ENCODE results near the gene PEDS1.

The PEDS1 gene

DNA sequence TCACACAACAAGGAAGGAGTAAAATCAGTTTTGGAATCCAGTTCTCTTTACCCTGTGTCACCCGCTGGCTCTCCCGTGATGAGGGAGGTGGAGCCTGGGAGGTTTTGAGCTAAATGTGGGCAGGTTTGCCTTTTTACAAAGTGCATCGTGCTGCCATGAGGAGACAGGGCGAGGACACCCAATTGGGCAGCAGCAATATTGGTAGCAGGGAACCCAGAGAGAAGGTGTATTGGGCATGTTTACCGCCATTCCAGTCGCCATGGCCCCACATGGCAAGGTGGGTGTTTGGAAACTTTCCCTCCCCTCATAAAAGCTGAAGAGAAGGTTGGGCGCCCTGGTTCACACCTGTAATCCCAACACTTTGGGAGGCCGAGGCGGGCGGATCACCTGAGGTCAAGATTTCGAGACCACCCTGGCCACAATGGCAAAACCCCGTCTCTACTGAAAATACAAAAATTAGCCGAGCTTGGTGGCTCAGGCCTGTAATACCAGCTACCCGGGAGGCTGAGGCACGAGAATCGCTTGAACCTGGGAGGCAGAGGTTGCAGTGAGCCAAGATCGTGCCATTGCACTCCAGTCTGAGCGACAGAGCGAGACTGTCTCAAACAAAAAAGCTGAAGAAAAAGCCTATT is 37.0 kb downstream of the PEDS1 start:
- H3K27me3 ChIP-seq (ENCODE audit: insufficient read depth, poor library complexity, severe bottlenecking): no peaks in the 10 kb centered on the region
- H3K4me3 ChIP-seq (replicated peaks; ENCODE audit: insufficient read depth, low read length): peak overlapping the region; percentile 53
- TF ChIP-seq GABPA (IDR thresholded peaks at IDR 0.05; ENCODE audit: low read depth): no peak
- TF ChIP-seq POLR2AphosphoS5 (IDR thresholded peaks at IDR 0.05; ENCODE audit: low read depth): no peak
- no peak for TF ChIP-seq SPI1 (IDR thresholded peaks at IDR 0.05; ENCODE audit: borderline replicate concordance, low read depth)
- TF ChIP-seq, protein P1, sequence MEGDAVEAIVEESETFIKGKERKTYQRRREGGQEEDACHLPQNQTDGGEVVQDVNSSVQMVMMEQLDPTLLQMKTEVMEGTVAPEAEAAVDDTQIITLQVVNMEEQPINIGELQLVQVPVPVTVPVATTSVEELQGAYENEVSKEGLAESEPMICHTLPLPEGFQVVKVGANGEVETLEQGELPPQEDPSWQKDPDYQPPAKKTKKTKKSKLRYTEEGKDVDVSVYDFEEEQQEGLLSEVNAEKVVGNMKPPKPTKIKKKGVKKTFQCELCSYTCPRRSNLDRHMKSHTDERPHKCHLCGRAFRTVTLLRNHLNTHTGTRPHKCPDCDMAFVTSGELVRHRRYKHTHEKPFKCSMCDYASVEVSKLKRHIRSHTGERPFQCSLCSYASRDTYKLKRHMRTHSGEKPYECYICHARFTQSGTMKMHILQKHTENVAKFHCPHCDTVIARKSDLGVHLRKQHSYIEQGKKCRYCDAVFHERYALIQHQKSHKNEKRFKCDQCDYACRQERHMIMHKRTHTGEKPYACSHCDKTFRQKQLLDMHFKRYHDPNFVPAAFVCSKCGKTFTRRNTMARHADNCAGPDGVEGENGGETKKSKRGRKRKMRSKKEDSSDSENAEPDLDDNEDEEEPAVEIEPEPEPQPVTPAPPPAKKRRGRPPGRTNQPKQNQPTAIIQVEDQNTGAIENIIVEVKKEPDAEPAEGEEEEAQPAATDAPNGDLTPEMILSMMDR (IDR thresholded peaks at IDR 0.05; ENCODE audit: insufficient read depth, low read length): no peak
- TF ChIP-seq, protein P2, sequence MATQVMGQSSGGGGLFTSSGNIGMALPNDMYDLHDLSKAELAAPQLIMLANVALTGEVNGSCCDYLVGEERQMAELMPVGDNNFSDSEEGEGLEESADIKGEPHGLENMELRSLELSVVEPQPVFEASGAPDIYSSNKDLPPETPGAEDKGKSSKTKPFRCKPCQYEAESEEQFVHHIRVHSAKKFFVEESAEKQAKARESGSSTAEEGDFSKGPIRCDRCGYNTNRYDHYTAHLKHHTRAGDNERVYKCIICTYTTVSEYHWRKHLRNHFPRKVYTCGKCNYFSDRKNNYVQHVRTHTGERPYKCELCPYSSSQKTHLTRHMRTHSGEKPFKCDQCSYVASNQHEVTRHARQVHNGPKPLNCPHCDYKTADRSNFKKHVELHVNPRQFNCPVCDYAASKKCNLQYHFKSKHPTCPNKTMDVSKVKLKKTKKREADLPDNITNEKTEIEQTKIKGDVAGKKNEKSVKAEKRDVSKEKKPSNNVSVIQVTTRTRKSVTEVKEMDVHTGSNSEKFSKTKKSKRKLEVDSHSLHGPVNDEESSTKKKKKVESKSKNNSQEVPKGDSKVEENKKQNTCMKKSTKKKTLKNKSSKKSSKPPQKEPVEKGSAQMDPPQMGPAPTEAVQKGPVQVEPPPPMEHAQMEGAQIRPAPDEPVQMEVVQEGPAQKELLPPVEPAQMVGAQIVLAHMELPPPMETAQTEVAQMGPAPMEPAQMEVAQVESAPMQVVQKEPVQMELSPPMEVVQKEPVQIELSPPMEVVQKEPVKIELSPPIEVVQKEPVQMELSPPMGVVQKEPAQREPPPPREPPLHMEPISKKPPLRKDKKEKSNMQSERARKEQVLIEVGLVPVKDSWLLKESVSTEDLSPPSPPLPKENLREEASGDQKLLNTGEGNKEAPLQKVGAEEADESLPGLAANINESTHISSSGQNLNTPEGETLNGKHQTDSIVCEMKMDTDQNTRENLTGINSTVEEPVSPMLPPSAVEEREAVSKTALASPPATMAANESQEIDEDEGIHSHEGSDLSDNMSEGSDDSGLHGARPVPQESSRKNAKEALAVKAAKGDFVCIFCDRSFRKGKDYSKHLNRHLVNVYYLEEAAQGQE (IDR thresholded peaks at IDR 0.05; ENCODE audit: insufficient replicate concordance, low read depth): no peak
- DNase-seq (ENCODE audit: low read depth in 1 of 2, low spot score in 1 of 2): no peak
- peak overlapping the region; percentile 44 for H3K27ac ChIP-seq (replicated peaks)

- peak; percentile 95 to 97 for DNase-seq (ENCODE audit: low read depth in 1 of 2, low spot score in 1 of 2)
- TF ChIP-seq, protein P1 (IDR thresholded peaks at IDR 0.05; ENCODE audit: insufficient read depth, low read length): no peak
- TF ChIP-seq, protein P2 (IDR thresholded peaks at IDR 0.05; ENCODE audit: insufficient replicate concordance, low read depth): no peak
- TF ChIP-seq POLR2AphosphoS5 (IDR thresholded peaks at IDR 0.05; ENCODE audit: low read depth) (peak; percentile 64; the same call in 1 of the 2 replicates), GABPA (IDR thresholded peaks at IDR 0.05; ENCODE audit: low read depth) (peak; percentile 74), SPI1 (IDR thresholded peaks at IDR 0.05; ENCODE audit: borderline replicate concordance, low read depth) (no peak)
- no peaks in the 10 kb centered on the region for H3K27me3 ChIP-seq (ENCODE audit: insufficient read depth, poor library complexity, severe bottlenecking)
- H3K4me3 ChIP-seq (replicated peaks; ENCODE audit: insufficient read depth, low read length): peak overlapping the region; percentile 53
- H3K27ac ChIP-seq (replicated peaks): peak overlapping the region; percentile 44
These were observed 37.7 kb downstream of the PEDS1 start for GRCh38 chr20:50115591-50116367.

GRCh38 chr20:50115041-50115512 is 38.4 kb downstream of the PEDS1 start:
- TF ChIP-seq, protein P2 (IDR thresholded peaks at IDR 0.05; ENCODE audit: insufficient replicate concordance, low read depth): no peak
- TF ChIP-seq SPI1 (IDR thresholded peaks at IDR 0.05; ENCODE audit: borderline replicate concordance, low read depth) (no peak), POLR2AphosphoS5 (IDR thresholded peaks at IDR 0.05; ENCODE audit: low read depth) (no peak), GABPA (IDR thresholded peaks at IDR 0.05; ENCODE audit: low read depth) (no peak)
- TF ChIP-seq, protein P1 (IDR thresholded peaks at IDR 0.05; ENCODE audit: insufficient read depth, low read length): no peak

More at GRCh38 chr20:50115041-50115512, 38.4 kb downstream of the PEDS1 start:
- no peak for DNase-seq (ENCODE audit: low read depth in 1 of 2, low spot score in 1 of 2)
- Histone ChIP-seq H3K27ac (replicated peaks) (peak overlapping the region; percentile 42), H3K4me3 (replicated peaks; ENCODE audit: insufficient read depth, low read length) (peak overlapping the region; percentile 53), H3K27me3 (ENCODE audit: insufficient read depth, poor library complexity, severe bottlenecking) (no peaks in the 10 kb centered on the region)

Measured in HL-60 (cell line).